ENCODE data around the gene MATN1.

MATN1 gene

GRCh38 chr1:30715216-30715615 lies 8.2 kb downstream of the MATN1 start:
- no peak for DNase-seq

GRCh38 chr1:30714536-30715090 lies 8.8 kb downstream of the MATN1 start:
- DNase-seq = no peak

- DNase-seq = no peak
Observed at GRCh38 chr1:30714025-30714424, 9.4 kb downstream of the MATN1 start.

DNA sequence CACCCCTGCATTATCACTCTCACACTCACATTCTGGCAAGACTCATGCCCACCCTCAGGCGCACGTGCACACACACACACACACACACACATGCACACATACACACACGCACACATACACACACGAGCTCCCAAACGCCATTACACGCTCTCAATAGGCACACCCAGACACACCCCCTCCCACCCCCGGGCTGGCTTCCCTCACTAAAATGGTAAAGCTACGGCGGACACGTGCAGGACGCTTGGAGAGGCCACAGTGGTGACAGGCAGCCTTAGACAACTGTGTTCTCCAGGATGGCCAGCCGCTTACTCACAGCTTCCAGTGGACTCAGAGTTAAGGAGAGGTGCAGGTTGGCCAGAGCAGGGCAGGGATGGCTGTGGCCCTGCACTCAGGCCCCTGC lies 10.1 kb downstream of the MATN1 start:
- DNase-seq = no peak

- DNase-seq = no peak
Observed at GRCh38 chr1:30712583-30712982, 10.8 kb downstream of the MATN1 start.

DNA sequence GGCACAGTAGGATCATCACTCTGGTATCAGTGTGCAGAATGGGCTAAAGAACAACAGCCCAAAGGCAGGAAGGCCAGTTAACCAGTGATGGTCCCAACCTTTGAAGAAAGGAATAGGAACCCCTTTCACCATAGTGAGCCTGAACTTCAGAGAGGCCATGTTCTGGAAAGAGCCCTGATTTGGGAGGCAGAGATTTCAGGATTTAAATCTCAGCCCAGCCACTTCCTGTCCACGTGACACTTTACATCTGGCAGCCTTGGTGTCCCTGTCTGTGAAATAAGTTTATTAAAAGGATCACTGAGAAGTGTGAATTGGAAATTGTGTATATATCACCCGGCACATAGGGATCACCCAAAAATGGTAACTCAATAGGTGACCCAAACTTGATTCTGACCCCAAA lies 13.0 kb downstream of the MATN1 start:
- no peak for DNase-seq

GRCh38 chr1:30708361-30708728 lies 15.0 kb downstream of the MATN1 start:
- DNase-seq = no peak

DNA sequence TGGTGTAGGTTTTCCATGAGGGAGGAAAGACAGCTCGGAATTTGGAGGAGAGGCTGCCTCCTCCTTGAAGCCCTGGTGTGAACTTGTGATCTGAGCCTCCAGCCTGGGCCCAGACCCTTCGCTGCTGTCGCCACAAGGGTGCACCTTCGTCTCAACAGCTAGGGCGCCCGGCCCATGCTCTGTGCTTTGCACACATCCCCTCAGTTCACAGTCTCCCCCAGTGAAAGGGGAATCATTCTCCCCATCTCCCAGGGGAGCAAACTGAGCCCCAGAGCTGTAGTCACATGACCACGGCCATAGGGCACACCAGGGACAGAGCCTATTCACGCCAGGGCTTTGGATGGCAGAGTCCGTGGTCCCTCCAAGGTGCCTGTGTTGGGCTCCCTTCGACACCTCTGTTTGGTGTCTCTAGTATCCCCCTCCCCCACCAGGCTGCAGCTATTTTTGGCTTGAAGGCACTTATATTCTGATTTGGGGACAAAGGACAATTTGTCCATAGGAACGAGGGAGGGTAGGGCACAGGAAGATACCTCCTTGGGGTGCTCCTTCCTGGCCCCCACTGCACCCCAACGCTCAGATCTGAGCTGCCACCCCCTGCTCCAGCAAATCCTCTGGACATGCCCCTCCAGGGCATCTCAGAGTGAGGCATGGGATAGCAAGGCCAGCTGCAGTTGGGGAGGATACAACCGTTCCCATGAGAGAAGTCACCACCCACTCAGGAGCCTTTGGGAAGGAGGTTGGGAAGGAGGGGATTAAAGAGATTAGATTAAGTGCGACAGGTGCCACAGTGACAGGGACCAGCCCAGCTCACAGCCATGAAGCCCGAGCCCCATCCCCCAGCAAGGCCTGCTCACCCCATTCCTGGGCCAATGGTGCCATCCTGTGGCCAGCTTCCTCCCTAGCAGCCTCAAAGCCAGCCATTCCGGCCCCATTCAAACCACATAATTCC lies 15.7 kb downstream of the MATN1 start:
- peak; percentile 63 for DNase-seq

- no peak for DNase-seq
Observed at GRCh38 chr1:30706528-30706927, 16.9 kb downstream of the MATN1 start.

GRCh38 chr1:30705698-30706097 lies 17.7 kb downstream of the MATN1 start:
- DNase-seq = no peak

GRCh38 chr1:30704765-30705509 lies 18.4 kb downstream of the MATN1 start:
- DNase-seq = no peak

GRCh38 chr1:30704271-30704670 lies 19.1 kb downstream of the MATN1 start:
- DNase-seq = no peak

GRCh38 chr1:30702823-30703222 lies 20.6 kb downstream of the MATN1 start:
- no peak for DNase-seq

DNA sequence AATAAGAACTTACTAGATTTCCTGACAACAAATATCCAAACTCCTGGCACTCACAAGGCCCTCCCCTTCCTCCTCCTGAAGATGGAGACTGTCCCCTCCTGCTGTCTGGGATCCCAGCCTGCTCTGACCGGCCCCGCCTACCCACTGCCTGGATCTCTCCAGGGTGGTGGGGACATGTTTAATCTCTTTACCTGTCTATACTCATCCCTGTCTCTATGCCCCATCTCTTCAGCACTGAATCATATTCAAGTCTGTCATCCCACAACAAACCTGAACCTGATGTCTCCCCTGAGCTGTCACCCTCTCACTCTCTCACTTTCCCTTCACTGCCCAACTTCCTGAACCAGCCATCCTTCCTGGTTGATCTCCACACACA lies 22.1 kb downstream of the MATN1 start:
- no peak for DNase-seq

DNA sequence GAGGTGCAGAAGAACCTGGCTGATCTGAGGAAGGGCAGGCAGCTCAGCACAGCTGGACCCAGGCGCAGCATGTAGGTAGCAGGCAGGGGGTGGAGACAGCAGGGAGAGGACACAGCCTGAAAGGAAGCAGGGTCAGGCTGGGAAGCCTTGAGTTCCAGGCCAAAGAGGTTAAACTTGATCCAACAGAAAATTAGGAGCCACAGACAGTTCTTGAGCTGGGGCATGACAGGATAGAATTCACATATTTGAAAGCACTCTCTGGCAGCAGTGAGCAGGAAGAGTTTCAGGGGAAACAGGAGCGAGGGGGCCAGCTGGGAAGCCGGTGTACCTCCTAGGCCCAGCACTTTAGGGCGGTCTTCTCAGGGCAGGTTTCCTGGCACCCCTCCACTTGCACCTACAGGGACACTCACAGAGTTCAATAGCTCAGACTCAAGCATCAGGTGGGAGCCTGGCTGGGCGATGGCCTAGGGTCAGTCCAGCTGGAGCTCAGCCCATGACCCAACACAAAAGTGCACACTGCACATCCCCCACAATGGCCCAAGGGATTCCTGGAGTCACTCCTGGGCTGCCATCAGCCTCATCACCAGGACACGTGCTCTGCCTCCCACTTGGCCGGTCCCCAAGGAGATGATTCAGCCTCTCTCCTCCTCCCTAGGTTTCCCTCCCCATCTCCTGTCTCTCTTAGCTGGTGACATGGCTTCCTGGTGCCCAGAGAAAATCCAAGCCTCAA lies 22.7 kb downstream of the MATN1 start:
- no peak for DNase-seq

DNA sequence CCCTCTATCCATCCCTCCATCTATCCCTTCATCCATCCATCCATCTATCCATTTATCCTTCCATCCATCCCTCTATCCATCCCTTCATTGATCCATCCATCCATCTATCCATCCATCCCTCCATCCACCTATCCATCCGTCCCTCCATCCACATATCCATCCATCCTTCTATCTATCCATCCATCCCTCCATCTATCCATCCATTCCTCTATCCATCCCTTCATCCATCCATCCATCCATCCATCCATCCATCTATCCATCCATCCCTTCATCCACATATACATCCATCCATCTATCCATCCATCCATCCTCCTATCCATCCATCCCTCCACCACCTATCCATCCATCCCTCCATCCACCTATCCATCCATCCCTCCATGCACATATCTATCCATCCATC lies 23.6 kb downstream of the MATN1 start:
- no peak for DNase-seq

- DNase-seq = no peak
Observed at GRCh38 chr1:30698401-30698981, 24.9 kb downstream of the MATN1 start.

GRCh38 chr1:30697571-30698376 lies 25.6 kb downstream of the MATN1 start:
- DNase-seq = no peak

- no peak for DNase-seq
Observed at GRCh38 chr1:30696831-30697230, 26.6 kb downstream of the MATN1 start.

- no peak for DNase-seq
Observed at GRCh38 chr1:30695439-30695841, 27.9 kb downstream of the MATN1 start.

- DNase-seq = no peak
Observed at GRCh38 chr1:30694280-30695175, 28.9 kb downstream of the MATN1 start.
